Kidney (tissue), 14 donors: ENCODE measurements around the gene C4orf50. TPM values are rescaled to one million over a fixed set of nuclear protein-coding genes. Genes with fewer than 3 reads are reported as not detected.

ENCODE experiments used
- DNase-seq, 5 donors: peaks; one replicate each; pipeline ENCODE4 v3.0.0-alpha.2; 2013 to 2020
- FAIRE-seq: peaks from 2 replicates; lab custom pipeline; 2012; peaks lifted over from hg19 to GRCh38; lab: Jason Lieb, UNC
- H3K27ac ChIP-seq, 2 donors: one replicate each; pipeline ENCODE4 v1.7.0; 2013; ENCODE audit warnings: low read depth in 2 of 2, low read length in 2 of 2, inconsistent platforms in 1 of 2
- H3K27me3 ChIP-seq: one replicate; pipeline ENCODE4 v1.7.1; 2013; ENCODE audit warnings: low read length, inconsistent platforms; ENCODE audit not compliant: control insufficient read depth, insufficient read depth
- H3K36me3 ChIP-seq, 3 donors: one replicate each; pipeline versions ENCODE4 v1.7.0 to v1.7.1; 2013; ENCODE audit warnings: low read length in 3 of 3, control low read depth in 1 of 3, inconsistent platforms in 1 of 3; ENCODE audit not compliant: insufficient read depth in 3 of 3, control insufficient read depth in 2 of 3
- H3K4me1 ChIP-seq, 3 donors: one replicate each; pipeline versions ENCODE4 v1.7.0 to v1.7.1; 2013; ENCODE audit warnings: low read length in 3 of 3, inconsistent platforms in 1 of 3, low read depth in 1 of 3; ENCODE audit not compliant: control insufficient read depth in 2 of 3, insufficient read depth in 2 of 3
- H3K4me3 ChIP-seq, 3 donors: one replicate each; pipeline versions ENCODE4 v1.7.0 to v1.8.1; 2013; ENCODE audit warnings: low read length in 3 of 3, control low read depth in 1 of 3, inconsistent platforms in 1 of 3
- H3K9ac ChIP-seq, 3 donors: one replicate each; pipeline versions ENCODE4 v1.7.0 to v1.7.1; 2013; ENCODE audit warnings: low read length in 3 of 3, control low read depth in 1 of 3, inconsistent platforms in 1 of 3
- H3K9me3 ChIP-seq, 3 donors: one replicate each; pipeline versions ENCODE4 v1.7.0 to v1.7.1; 2013; ENCODE audit warnings: low read length in 3 of 3, control low read depth in 1 of 3, inconsistent platforms in 1 of 3; ENCODE audit not compliant: control insufficient read depth in 2 of 3, insufficient read depth in 1 of 3
- CTCF ChIP-seq: IDR thresholded peaks from 3 replicates; pipeline ENCODE4 v1.5.1; 2012; ENCODE audit warnings: mild to moderate bottlenecking, moderate library complexity, borderline replicate concordance; ENCODE audit not compliant: insufficient read depth; ENCODE audit errors: extremely low read depth
- intact Hi-C: fragments of 100-400 bp; cut with DNase I; formaldehyde crosslinking; loops from one replicate; pipeline ENCODE4 v1.11.1; 2022
- polyA plus RNA-seq: library from polyadenylated mRNA; stranded (reverse); fragments of 350-450 nt; fragmentation: Illumina TruSeq; extraction: RNeasy Lipid Tissue Mini Kit (QIAGEN cat#74804); gene quantifications from one replicate; pipeline ENCODE4 v1.2.3, GENCODE V29; 2014; ENCODE audit warnings: low read depth, low replicate concordance; ENCODE audit not compliant: insufficient read depth
- total RNA-seq: library from RNA; stranded (reverse); fragmentation: NEBNext Ultra II Directional; extraction: Animal tissue kit (Norgen Biotek cat#: 25700); gene quantifications from one replicate; pipeline ENCODE4 v1.2.1, GENCODE V29; 2021
- donor health status: control.
- donor health status: control.
- donor health status: control.
- donor health status: control.
- donor health status: control.
- donor health status: DM: yes; HTN: yes; CAD: no.
- donor health status: Normal renal cell carcinoma (clear cell type).

The C4orf50 gene
- total and polyA plus RNA-seq, 2 donors from 2014 or later, result 0.16 TPM; not detected in 1

- no peaks in the 10 kb centered on the region for H3K4me1 ChIP-seq
- intact Hi-C loops, result no loop called here
- TF ChIP-seq CTCF, result no peak
- H3K4me3 ChIP-seq, result no peak overlapping the region
- H3K9ac ChIP-seq, result no peak overlapping the region
- no peak for DNase-seq
- H3K27ac ChIP-seq, result no peak overlapping the region
- no peaks in the 10 kb centered on the region for H3K36me3 ChIP-seq
- FAIRE-seq, result no peak
- peaks cover 0 to 10% (median 2%) of the 10 kb centered on the region in 3 donors for H3K9me3 ChIP-seq
- no peaks in the 10 kb centered on the region for H3K27me3 ChIP-seq
These were observed 46.2 kb upstream of the C4orf50 start for GRCh38 chr4:6064383-6064782.

- H3K9me3 ChIP-seq, result peaks cover 2 to 17% (median 4%) of the 10 kb centered on the region in 3 donors
- intact Hi-C loops, result no loop called here
- H3K36me3 ChIP-seq, result no peaks in the 10 kb centered on the region
- DNase-seq, result no peak
- no peak for TF ChIP-seq CTCF
- no peak for FAIRE-seq
- H3K9ac ChIP-seq, result no peak overlapping the region
- H3K27ac ChIP-seq, result no peak overlapping the region
- no peak overlapping the region for H3K4me3 ChIP-seq
- no peaks in the 10 kb centered on the region for H3K4me1 ChIP-seq
- H3K27me3 ChIP-seq, result no peaks in the 10 kb centered on the region
These were observed 45.5 kb upstream of the C4orf50 start for GRCh38 chr4:6063684-6064083.

- intact Hi-C loops, result no loop called here
- FAIRE-seq, result no peak
- Histone ChIP-seq H3K4me1 (no peaks in the 10 kb centered on the region), H3K27ac (no peak overlapping the region), H3K4me3 (no peak overlapping the region), H3K36me3 (no peaks in the 10 kb centered on the region), H3K27me3 (no peaks in the 10 kb centered on the region), H3K9me3 (peaks cover 2 to 32% (median 5%) of the 10 kb centered on the region in 3 donors), H3K9ac (no peak overlapping the region)
- DNase-seq, result no peak
- TF ChIP-seq CTCF, result no peak
These were observed 43.9 kb upstream of the C4orf50 start for GRCh38 chr4:6062133-6062532.

- no peak for FAIRE-seq
- TF ChIP-seq CTCF, result no peak
- H3K9ac ChIP-seq, result no peak overlapping the region
These were observed 41.2 kb upstream of the C4orf50 start for GRCh38 chr4:6059375-6059805.

More at GRCh38 chr4:6059375-6059805, 41.2 kb upstream of the C4orf50 start:
- DNase-seq, result no peak
- Histone ChIP-seq H3K27ac (no peak overlapping the region), H3K9me3 (peaks cover 2 to 39% (median 5%) of the 10 kb centered on the region in 3 donors), H3K36me3 (no peaks in the 10 kb centered on the region), H3K27me3 (no peaks in the 10 kb centered on the region), H3K4me1 (no peaks in the 10 kb centered on the region), H3K4me3 (no peak overlapping the region)
- intact Hi-C loops, result no loop called here
